ENCODE data around the gene DRD1. TPM values are rescaled to one million over a fixed set of nuclear protein-coding genes. Genes with fewer than 3 reads are reported as not detected.

Gene DRD1
- total RNA-seq, 1 donor from 2014 or later = 0.89 TPM

Other genes with a start within 250 kb of the DRD1 start
- 22.6 TPM for gene SFXN1, start 34.4 kb upstream of the DRD1 start, total RNA-seq
- 4.3 TPM for gene HRH2, start 213.9 kb upstream of the DRD1 start, total RNA-seq

Measured in sciatic nerve (tissue), 1 donor.